SU-DHL-6 (cell line): Measurements from ENCODE around the gene OR51V1.

Source experiments
- EZH2phosphoT487 ChIP-seq: fragments of 200-600 bp; sonication (generic), shearing (Covaris generic); conservative IDR thresholded peaks from 2 replicates; pipeline ENCODE4 v1.6.1; 2018; ENCODE audit warnings: mild to moderate bottlenecking, antibody characterized with exemption, low read length, moderate library complexity, mixed read lengths
- TF ChIP-seq, protein P1 (sequence below): fragments of 200-600 bp; sonication (generic); IDR thresholded peaks from one replicate; pipeline ENCODE4 v1.5.1; 2017; ENCODE audit warnings: antibody characterized with exemption, mild to moderate bottlenecking, low read length, moderate library complexity; ENCODE audit not compliant: insufficient read depth, poor library complexity, severe bottlenecking

DNA sequence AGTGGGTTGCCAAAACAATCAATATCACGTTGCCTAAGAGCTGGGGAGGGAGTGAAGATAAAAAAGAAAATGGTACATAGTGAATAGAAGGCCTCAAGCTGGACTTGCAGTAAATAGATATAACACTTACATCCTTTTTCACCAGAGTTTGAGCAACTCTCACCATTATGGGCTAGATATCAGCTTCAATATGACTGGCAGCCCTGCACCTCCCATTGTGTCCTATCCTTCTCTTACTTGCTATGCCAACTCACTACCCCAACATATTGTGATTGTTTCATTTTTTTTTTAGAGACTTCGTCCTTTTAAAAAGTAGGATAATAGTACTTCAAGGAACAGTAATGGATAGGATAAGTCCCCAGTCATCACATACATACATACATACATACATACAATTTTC is 41.7 kb upstream of the OR51V1 start:
- TF ChIP-seq, protein P1, sequence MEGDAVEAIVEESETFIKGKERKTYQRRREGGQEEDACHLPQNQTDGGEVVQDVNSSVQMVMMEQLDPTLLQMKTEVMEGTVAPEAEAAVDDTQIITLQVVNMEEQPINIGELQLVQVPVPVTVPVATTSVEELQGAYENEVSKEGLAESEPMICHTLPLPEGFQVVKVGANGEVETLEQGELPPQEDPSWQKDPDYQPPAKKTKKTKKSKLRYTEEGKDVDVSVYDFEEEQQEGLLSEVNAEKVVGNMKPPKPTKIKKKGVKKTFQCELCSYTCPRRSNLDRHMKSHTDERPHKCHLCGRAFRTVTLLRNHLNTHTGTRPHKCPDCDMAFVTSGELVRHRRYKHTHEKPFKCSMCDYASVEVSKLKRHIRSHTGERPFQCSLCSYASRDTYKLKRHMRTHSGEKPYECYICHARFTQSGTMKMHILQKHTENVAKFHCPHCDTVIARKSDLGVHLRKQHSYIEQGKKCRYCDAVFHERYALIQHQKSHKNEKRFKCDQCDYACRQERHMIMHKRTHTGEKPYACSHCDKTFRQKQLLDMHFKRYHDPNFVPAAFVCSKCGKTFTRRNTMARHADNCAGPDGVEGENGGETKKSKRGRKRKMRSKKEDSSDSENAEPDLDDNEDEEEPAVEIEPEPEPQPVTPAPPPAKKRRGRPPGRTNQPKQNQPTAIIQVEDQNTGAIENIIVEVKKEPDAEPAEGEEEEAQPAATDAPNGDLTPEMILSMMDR: no peak
- TF ChIP-seq EZH2phosphoT487: no peak
